RPMI7951 (cell line): ENCODE results near the gene ICAM3. TPM values are rescaled to one million over a fixed set of nuclear protein-coding genes. Genes with fewer than 3 reads are reported as not detected.

Experiments
- DNase-seq: peaks from one replicate; pipeline ENCODE4 v3.0.0-alpha.2; 2012; ENCODE audit warnings: low read depth
- total RNA-seq: library from RNA; depleted of rRNA; stranded (reverse); fragments of >200 nt; shearing (Covaris generic); gene quantifications from 2 replicates; pipeline ENCODE4 v1.2.3, GENCODE V29; 2014

The ICAM3 gene
- total RNA-seq, 1 experiment from 2014 or later: 21.5 TPM

DNA sequence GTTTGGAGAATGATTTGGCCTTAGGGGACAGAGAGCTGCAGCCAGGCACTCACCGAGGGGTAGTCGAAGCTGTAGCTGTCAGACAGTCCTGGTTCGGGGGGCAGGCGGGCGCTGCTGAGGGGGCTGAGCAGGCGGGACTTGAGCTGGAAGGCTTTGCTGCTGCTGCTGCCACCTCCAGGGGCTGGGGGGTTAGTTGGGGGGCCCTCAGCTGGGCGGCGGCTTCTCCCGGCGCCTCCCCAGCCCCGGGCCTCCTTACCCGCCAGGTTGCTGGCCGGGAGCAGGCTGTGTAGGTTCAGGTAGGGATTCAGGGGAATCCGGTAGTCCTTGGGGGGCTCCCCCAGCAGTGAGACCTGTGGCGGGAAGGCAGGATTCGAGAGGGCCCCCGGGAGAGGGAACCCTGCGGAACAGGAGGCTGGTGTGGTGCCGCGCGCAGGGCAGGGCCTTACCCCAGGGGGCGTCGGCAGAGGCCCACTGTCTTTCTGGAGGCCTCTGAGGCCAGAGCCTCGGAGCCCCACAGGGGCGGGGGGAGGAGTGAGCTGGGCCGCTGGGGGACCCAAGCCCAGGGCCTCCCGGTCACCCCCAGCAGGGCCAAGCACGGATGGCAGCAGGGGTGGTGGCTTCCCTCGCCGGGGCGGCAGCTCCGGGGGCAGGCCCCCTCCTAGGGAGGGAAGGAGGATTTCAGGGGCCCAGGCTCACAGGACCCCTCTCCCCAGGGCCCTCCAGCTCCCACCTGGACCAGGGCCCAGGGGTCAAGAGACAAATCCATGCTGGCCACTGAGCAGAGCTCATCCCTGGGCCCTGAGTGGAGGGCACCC is 18.6 kb downstream of the ICAM3 start:
- DNase-seq: no peak

DNA sequence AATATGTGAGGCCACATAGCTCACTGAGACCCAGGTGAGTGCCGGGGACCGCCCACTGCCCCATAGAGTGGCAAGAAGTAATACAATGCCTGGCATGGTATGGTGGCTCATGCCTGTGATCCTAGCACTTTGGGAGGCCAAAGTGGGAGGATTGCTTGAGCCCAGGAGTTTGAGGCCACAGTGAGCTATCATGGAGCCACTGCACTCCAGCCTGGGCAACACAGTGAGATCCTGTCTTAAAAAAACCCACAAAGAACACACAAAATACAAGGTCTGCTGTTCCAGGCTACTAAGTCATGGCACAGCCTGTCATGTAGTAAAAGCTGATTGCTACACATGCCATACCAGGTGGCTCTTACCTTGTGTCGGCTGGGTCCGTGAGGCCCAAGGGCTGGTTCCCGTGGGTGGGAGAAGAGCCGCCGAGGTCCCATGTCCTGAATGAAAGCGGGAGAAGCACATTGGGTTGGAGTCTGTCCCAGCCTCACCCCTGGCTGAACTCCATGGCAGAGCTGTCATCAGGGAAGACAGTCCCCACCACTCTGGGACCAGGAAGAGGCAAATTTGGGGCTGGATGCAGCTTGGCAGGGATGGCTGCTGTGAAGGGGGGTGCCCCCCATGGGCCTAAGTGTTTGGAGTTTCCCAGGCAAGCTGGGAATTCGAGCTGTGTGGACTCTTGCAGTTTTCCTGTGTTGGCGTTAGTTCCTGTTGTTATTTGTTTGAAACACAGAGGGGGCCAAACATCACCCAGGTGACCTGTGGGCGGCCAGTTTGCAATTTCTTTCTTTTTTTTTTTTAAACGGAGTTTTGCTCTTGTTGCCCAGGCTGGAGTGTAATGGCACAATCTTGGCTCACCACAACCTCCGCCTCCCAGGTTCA is 20.4 kb downstream of the ICAM3 start:
- DNase-seq: no peak

GRCh38 chr19:10317857-10318462 is 21.5 kb downstream of the ICAM3 start:
- DNase-seq: no peak

DNA sequence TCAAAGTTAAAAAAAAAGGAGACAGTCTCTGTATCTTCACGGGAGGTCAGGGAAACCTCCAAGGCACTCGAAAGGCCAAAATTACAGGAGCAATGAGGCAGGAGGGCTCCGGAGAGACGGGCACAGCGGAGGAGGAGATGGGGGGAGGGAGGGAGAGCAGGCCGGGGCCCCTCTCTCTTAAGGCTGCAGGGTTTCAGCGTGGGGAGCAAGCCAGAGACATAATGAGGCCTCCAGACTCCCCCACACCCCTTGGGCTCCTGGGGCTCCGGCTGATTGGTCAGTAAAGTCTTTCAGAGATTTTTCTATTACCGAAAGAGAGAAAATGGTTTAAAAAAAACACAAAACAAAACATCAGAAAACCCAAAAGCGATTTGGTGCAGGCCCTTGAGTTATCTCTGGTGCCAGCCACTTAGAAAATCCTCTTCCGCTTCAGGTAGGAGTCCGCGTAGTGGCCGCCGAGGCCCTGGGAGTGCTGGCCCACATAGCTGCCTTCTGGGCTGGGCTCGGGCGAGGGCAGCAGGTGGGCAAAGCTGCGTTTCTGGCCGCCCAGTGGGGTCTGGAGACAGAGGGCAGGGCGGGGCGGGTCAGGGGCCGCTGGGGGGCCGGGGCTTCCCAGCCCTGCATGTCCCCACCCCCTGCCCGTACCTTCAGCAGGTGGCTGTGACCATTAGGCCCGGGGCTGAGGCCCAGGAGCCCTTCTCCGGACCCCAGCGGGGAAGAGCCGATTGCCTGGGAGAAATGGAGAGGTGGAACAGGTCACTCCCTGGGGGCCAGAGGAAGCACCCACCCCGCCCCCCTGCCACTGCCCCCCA is 22.2 kb downstream of the ICAM3 start:
- DNase-seq: no peak

GRCh38 chr19:10316229-10317044 is 23.0 kb downstream of the ICAM3 start:
- DNase-seq: no peak

GRCh38 chr19:10315335-10316214 is 23.8 kb downstream of the ICAM3 start, which contains the start of gene FDX2:
FDX2 (minus strand) TSS chr19:10316015; CDS start chr19:10315996, 19 bp downstream.
- DNase-seq: peak; percentile 74

DNA sequence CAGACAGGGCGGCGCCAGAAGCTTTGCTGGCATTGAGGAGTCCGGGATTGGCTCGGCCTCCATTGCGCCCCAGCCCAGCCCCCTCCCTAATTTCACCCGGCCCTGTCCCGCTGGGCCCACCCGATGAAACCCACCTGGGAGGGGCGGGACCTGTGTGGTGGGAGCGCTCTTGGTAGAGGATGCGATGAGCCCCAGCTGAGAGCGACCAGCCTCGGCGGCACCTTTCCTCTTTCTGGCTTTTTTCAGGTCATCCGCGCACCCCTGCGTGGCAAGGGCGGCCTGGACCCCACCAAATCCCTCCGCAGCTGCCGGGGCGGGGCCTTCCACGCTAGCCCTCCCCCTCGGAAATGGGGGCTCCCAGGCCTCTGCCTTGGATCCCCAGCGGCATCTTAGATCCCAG is 30.0 kb downstream of the ICAM3 start, which contains the start of gene ZGLP1:
Gene ZGLP1, minus strand, starts transcription at position 393 of the 400 bp plus-strand sequence.
- no peak for DNase-seq

- DNase-seq: no peak
Measured at GRCh38 chr19:10306327-10306726, 33.1 kb downstream of the ICAM3 start.

- DNase-seq: peak; percentile 70
Measured at GRCh38 chr19:10305139-10305806, 34.2 kb downstream of the ICAM3 start.

DNA sequence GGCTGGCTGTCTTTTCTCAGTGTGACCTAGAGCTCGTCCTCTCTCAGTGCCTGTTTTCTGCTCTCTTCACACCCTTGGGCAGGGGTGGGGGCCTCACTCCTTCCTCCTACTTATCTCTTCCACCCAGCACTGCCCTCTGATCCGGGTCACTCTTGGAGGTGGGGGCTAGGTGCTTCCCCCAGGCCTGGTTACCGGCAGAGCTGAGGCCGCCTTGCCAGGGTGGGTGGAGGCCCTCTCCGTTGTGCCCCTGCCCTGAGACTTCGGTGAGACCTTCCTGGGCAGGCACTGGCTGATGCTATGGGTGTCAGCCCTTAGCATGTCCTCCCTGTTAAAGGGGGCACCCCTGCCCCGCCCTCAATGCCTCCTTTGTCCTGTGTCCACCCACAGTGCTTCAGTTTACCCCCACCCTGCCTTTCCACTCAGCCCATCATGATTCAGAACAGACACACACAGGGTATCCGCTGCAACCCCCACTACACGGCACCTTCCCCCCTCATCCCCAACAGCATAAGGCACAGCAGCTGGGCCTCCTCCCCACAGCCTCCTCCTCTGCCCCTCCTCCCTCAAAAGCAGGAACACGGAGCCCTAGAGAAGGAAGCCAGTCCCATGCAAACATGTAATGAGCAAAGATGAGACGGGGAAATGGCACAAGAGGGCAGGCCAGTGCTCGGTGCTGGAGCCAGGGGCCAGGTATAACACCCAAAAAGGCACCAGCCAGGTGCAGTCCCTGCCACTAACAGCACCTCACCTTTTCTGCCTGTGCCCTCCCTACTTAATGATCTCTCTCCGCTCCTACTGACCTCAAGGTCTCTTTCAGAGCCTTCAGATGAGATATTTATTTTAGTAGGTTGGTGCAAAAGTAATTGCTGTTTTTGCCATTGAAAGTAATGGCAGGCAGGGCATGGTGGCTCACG is 39.6 kb downstream of the ICAM3 start:
- no peak for DNase-seq

- DNase-seq: no peak
Measured at GRCh38 chr19:10295847-10296591, 43.4 kb downstream of the ICAM3 start.

DNA sequence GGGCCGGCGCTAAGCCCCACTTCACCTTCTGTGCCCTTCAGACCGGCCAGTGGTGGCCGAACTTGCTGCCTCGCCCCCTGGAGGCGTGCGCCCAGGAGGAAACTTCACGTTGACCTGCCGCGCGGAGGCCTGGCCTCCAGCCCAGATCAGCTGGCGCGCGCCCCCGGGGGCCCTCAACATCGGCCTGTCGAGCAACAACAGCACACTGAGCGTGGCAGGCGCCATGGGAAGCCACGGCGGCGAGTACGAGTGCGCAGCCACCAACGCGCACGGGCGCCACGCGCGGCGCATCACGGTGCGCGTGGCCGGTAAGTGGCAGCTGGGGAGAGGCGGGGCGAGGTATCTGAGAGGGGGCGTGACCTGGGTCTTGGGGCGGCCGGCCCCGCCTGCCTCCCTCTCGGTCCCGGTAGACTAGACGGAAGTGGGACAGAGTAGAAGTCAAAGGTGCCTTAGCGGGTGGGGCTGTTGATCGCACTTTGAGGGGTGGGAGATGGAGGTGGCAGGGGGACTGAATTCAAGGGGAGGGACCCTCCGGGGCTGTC is 44.0 kb downstream of the ICAM3 start:
- peak; percentile 48 for DNase-seq

DNA sequence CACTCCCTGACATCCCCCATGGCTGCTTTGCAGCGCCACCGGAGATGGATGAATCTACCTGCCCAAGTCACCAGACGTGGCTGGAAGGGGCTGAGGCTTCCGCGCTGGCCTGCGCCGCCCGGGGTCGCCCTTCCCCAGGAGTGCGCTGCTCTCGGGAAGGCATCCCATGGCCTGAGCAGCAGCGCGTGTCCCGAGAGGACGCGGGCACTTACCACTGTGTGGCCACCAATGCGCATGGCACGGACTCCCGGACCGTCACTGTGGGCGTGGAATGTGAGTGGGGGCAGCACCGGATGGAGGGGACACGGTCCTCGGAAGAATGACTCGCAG is 45.1 kb downstream of the ICAM3 start:
- DNase-seq: no peak

DNA sequence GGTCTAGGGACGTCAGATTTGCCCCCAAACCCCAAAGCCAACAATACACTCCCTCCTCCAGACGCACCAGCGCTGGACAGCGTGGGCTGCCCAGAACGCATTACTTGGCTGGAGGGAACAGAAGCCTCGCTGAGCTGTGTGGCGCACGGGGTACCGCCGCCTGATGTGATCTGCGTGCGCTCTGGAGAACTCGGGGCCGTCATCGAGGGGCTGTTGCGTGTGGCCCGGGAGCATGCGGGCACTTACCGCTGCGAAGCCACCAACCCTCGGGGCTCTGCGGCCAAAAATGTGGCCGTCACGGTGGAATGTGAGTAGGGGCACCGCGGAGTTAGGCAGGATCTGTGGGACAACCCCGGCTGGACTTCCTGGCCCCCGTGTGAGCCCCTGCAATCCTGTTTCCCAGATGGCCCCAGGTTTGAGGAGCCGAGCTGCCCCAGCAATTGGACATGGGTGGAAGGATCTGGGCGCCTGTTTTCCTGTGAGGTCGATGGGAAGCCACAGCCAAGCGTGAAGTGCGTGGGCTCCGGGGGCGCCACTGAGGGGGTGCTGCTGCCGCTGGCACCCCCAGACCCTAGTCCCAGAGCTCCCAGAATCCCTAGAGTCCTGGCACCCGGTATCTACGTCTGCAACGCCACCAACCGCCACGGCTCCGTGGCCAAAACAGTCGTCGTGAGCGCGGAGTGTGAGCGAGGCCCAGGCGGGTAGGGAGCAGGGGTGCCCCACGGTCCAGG is 45.6 kb downstream of the ICAM3 start:
- DNase-seq: no peak

DNA sequence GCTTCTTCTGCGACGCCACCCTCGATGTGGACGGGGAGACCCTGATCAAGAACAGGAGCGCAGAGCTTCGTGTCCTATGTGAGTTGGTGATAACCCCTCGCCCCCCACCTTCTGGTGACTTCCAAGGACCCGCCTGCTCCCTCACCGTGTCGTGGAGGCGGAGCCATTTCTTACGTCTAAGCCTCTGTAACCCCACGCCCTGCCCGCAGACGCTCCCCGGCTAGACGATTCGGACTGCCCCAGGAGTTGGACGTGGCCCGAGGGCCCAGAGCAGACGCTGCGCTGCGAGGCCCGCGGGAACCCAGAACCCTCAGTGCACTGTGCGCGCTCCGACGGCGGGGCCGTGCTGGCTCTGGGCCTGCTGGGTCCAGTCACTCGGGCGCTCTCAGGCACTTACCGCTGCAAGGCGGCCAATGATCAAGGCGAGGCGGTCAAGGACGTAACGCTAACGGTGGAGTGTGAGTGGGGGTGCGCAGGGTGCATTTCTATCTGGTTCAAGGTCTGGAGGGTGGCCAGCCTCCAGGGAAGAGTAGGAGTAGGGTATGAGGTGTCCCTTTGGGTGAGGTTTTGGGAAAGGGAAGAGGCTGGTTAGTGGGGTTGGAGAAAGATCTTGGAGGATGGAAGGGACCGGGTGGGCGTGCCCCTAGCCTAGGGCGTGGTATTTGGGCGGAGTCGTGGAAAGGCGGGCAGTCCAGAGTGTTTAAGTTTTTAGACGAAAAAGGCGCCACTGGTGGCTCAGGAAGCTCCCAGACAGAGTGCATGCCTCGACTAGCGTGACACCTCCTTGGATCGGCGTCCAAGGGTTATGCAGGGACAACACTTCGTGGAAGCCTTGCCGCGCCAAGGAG is 46.4 kb downstream of the ICAM3 start:
- peak; percentile 38 for DNase-seq
